Activated T-helper 17 cell treated with anti-CD3 and anti-CD28 coated beads, Interleukin-2, amount 50 U/mL, for 72 hours (primary cell): ENCODE data around the gene BCL7A. TPM values are rescaled to one million over a fixed set of nuclear protein-coding genes. Genes with fewer than 3 reads are reported as not detected.
A peak's percentile ranks its signal among the peaks of the same experiment; 100 is the strongest.

Experiments
- ATAC-seq: fragments of 150-1000 bp; cut with Tn5 transposase; replicated peaks from 2 replicates; pipeline ENCODE4 v1.10.0; 2021; ENCODE audit warnings: mild to moderate bottlenecking, moderate library complexity
- H3K27ac Mint-ChIP-seq: one replicate; pipeline ENCODE4 v1.8.0; 2022; ENCODE audit warnings: mixed read lengths
- H3K27me3 Mint-ChIP-seq: one replicate; pipeline ENCODE4 v1.8.0; 2022; ENCODE audit warnings: mixed read lengths
- H3K36me3 Mint-ChIP-seq: one replicate; pipeline ENCODE4 v1.8.0; 2022; ENCODE audit warnings: low read depth, mild to moderate bottlenecking, mixed read lengths
- H3K4me1 Mint-ChIP-seq: one replicate; pipeline ENCODE4 v1.8.0; 2022; ENCODE audit warnings: mixed read lengths
- H3K4me3 Mint-ChIP-seq: one replicate; pipeline ENCODE4 v1.8.0; 2022; ENCODE audit warnings: mild to moderate bottlenecking, mixed read lengths
- H3K9me3 Mint-ChIP-seq: one replicate; pipeline ENCODE4 v1.8.0; 2022; ENCODE audit warnings: mixed read lengths
- total RNA-seq, 2 donors: library from RNA; stranded (reverse); gene quantifications; one replicate each; pipeline ENCODE4 v1.2.3, GENCODE V29; 2022

The BCL7A gene
- total RNA-seq, 2 donors from 2014 or later, result 0.82 to 1.1 TPM

GRCh38 chr12:122013136-122013535 is 8.5 kb upstream of the BCL7A start:
- H3K9me3 Mint-ChIP-seq, result no peaks in the 10 kb centered on the region
- H3K27me3 Mint-ChIP-seq, result no peaks in the 10 kb centered on the region
- no peaks in the 10 kb centered on the region for H3K36me3 Mint-ChIP-seq
- H3K27ac Mint-ChIP-seq, result no peak overlapping the region
- no peak overlapping the region for H3K4me3 Mint-ChIP-seq
- H3K4me1 Mint-ChIP-seq, result no peaks in the 10 kb centered on the region
- ATAC-seq, result peak; percentile 66

GRCh38 chr12:122013791-122014590 is 7.7 kb upstream of the BCL7A start:
- Mint-ChIP-seq H3K27ac (no peak overlapping the region), H3K27me3 (peaks cover 1% of the 10 kb centered on the region), H3K9me3 (no peaks in the 10 kb centered on the region), H3K36me3 (no peaks in the 10 kb centered on the region), H3K4me1 (no peaks in the 10 kb centered on the region), H3K4me3 (no peak overlapping the region)
- peak; percentile 29 for ATAC-seq

DNA sequence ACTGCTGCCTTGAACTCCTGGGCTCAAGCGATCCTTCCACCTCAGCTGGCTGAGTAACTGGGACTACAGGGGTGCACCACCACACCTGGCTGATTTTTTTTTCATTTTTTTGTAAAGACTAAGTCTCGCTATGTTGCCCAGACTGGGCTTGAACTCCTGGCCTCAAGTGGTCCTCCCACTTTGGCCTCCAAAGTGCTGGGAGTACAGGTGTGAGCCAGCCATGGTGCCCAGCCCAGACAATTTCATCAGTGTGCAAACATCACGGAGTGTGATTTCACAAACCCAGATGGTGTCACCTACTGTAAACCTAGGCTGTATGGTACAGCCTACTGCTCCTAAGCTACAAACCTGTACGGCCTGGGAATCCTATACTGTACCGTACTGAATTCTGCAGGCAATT is 6.9 kb upstream of the BCL7A start:
- H3K27ac Mint-ChIP-seq, result no peak overlapping the region
- H3K9me3 Mint-ChIP-seq, result no peaks in the 10 kb centered on the region
- H3K36me3 Mint-ChIP-seq, result no peaks in the 10 kb centered on the region
- no peaks in the 10 kb centered on the region for H3K4me1 Mint-ChIP-seq
- no peak for ATAC-seq
- H3K27me3 Mint-ChIP-seq, result peaks cover 3% of the 10 kb centered on the region
- H3K4me3 Mint-ChIP-seq, result no peak overlapping the region

- H3K4me1 Mint-ChIP-seq, result no peaks in the 10 kb centered on the region
- no peaks in the 10 kb centered on the region for H3K36me3 Mint-ChIP-seq
- ATAC-seq, result no peak
- no peak overlapping the region for H3K27ac Mint-ChIP-seq
- H3K9me3 Mint-ChIP-seq, result no peaks in the 10 kb centered on the region
- no peak overlapping the region for H3K4me3 Mint-ChIP-seq
- peaks cover 7% of the 10 kb centered on the region for H3K27me3 Mint-ChIP-seq
Observed at GRCh38 chr12:122018457-122018856, 3.2 kb upstream of the BCL7A start.

DNA sequence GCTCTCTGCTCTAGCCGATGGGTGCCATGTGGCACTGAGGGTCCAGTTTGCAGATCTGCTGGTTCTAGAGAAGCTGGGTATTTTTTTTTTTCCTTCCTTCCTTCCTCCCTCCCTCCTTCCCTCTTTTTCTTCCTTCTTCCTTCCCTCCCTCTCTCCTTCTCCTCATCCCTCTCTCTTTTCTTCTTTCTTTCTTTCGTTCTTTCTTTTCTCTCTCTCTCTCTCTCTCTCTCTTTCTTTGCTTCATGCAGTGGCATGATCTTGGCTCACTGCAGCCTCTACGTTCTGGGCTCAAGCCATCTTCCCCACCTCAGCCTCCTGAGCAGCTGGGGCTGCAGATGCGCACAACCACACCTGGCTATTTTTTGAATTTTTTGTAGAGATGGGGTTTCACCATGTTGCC is 2.7 kb upstream of the BCL7A start:
- Mint-ChIP-seq H3K9me3 (no peaks in the 10 kb centered on the region), H3K27me3 (peaks cover 7% of the 10 kb centered on the region), H3K36me3 (no peaks in the 10 kb centered on the region), H3K27ac (no peak overlapping the region), H3K4me3 (no peak overlapping the region), H3K4me1 (no peaks in the 10 kb centered on the region)
- no peak for ATAC-seq

GRCh38 chr12:122020795-122021192 is 890 bp upstream of the BCL7A start:
- no peaks in the 10 kb centered on the region for H3K4me1 Mint-ChIP-seq
- H3K27ac Mint-ChIP-seq, result no peak overlapping the region
- peaks cover 7% of the 10 kb centered on the region for H3K27me3 Mint-ChIP-seq

GRCh38 chr12:122021193-122021821 is 377 bp upstream of the BCL7A start:
- no peak for ATAC-seq
- Mint-ChIP-seq H3K9me3 (no peaks in the 10 kb centered on the region), H3K4me3 (peak overlapping the region; percentile 73), H3K4me1 (no peaks in the 10 kb centered on the region), H3K36me3 (no peaks in the 10 kb centered on the region), H3K27ac (no peak overlapping the region), H3K27me3 (peaks cover 7% of the 10 kb centered on the region)

More at GRCh38 chr12:122020795-122021192, 890 bp upstream of the BCL7A start:
- no peaks in the 10 kb centered on the region for H3K36me3 Mint-ChIP-seq
- peak overlapping the region; percentile 73 for H3K4me3 Mint-ChIP-seq
- ATAC-seq, result no peak
- H3K9me3 Mint-ChIP-seq, result no peaks in the 10 kb centered on the region

DNA sequence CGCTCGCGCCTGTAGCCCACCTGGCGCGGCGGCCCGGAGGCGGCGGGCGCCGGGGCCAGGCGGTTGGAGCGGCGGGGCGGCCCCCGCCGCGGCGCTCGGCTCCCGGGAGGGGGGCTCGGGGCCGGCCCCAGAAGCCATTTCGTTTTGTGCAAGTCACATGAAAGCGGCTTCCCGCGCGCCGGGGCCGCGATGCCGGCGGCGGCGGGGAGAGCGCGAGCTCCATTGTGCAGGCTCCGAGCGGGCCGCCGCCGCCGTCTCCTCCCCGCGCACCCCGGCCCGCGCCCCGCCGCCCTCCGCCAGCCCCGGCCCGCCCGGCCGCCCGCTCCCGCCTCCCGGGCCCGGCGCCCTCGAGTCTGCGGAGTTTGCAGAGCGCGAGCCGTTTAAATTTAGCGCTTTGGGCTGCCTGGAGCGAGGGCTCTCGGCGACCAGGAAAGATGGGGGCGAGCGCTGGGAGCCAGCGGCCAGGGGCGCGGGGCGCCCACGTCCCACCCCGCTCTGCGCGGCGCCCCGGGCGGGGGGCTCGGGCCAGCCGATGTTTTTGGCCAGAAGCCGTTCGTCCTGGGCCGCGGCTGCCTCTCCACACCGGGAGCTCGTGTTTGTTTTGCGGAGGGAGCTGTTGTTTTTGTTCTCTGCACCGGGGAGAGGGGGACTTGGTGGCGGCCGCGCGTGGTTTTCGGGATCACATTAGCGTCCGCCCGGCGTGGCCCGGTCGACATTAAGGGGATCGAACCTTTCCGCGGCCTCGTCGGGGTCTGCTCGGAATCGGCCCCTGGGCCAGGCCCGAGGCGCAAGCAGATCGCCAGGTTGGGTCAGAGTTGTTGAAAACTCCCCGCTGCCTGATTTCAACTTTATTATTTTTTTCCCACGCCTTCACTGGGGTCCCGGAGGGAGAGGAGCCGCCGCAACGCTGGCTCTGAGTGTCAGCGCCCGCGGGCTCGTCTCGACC is 982 bp downstream of the BCL7A start:
- no peaks in the 10 kb centered on the region for H3K36me3 Mint-ChIP-seq
- no peaks in the 10 kb centered on the region for H3K9me3 Mint-ChIP-seq
- peaks cover 7% of the 10 kb centered on the region for H3K27me3 Mint-ChIP-seq
- H3K4me1 Mint-ChIP-seq, result no peaks in the 10 kb centered on the region
- peak overlapping the region; percentile 64 for H3K4me3 Mint-ChIP-seq
- no peak overlapping the region for H3K27ac Mint-ChIP-seq
- peak; percentile 44 for ATAC-seq

DNA sequence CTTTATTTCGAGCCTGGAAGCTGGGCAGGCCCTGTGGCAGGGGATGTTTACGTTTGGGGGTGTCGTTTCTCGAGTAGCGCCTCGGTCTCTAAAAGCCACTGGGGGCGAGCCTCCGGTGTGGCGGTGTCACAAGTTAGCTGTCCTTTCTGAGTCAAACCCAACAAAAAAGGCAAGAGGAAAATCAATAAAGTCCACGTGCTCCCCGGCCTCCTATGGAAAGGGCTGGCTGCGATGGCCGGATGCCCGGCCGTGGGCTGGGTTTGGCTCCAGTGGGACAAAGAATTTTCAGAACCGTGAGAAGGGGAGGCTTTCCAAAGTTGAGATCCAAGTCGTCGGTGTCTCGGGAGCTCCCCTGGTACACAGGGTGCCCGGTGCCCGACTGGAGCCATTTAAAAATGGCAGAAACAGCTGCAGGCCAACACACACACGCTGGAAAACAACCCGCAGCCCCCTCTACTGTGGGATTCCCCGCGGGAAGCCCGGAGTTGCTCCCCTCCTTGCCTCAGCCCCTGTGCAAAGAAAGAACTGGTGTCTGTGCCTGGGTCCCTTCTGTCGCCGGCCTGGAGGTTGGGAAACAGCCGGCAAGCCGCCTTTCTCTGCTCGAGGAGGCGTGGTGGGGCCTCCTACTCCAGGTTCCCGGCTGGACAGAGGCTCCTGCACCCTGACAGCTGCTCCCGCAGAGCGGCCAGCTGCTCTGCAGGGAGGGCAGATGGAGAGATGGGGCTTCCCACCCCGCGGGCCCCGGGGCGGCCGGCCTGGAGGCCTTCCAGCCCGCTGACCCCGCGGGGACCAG is 1.9 kb downstream of the BCL7A start:
- no peaks in the 10 kb centered on the region for H3K9me3 Mint-ChIP-seq
- H3K27ac Mint-ChIP-seq, result no peak overlapping the region
- peaks cover 1% of the 10 kb centered on the region for H3K4me1 Mint-ChIP-seq
- no peaks in the 10 kb centered on the region for H3K36me3 Mint-ChIP-seq
- ATAC-seq, result no peak
- H3K27me3 Mint-ChIP-seq, result peaks cover 8% of the 10 kb centered on the region
- peak overlapping the region; percentile 64 for H3K4me3 Mint-ChIP-seq

DNA sequence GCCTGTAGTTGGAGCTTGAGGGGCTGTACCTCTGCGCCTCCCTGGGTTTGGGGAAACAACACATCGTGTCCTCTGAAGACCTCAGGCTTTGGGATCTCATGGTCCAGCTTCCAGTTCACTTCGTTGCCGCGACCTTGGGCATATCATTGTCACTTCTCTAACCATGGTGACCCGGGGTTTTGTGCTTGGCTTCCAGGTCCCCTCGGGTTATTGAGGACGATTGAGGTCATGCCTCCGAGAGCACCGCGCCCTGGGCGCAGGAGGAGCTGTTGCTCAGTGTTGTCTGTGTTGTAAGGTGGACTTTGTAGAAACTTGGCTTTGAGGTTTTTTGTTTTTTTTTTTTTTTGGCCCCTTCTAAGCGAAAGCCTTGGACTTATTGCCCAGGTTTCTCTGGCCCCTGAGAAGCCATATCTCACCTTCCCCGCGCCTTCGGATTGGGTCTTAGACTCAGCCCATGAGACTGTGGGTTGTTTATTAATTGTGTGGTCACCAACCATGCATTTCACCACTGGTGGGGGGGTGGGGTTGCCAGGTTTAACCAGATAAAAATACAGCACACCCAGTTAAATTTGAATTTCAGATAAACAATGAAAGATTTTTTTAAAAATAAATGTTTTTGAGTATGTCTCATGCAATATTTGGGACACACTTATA is 2.6 kb downstream of the BCL7A start:
- Mint-ChIP-seq H3K4me3 (no peak overlapping the region), H3K36me3 (no peaks in the 10 kb centered on the region), H3K27ac (no peak overlapping the region), H3K4me1 (peaks cover 6% of the 10 kb centered on the region), H3K27me3 (peaks cover 7% of the 10 kb centered on the region), H3K9me3 (no peaks in the 10 kb centered on the region)
- no peak for ATAC-seq

DNA sequence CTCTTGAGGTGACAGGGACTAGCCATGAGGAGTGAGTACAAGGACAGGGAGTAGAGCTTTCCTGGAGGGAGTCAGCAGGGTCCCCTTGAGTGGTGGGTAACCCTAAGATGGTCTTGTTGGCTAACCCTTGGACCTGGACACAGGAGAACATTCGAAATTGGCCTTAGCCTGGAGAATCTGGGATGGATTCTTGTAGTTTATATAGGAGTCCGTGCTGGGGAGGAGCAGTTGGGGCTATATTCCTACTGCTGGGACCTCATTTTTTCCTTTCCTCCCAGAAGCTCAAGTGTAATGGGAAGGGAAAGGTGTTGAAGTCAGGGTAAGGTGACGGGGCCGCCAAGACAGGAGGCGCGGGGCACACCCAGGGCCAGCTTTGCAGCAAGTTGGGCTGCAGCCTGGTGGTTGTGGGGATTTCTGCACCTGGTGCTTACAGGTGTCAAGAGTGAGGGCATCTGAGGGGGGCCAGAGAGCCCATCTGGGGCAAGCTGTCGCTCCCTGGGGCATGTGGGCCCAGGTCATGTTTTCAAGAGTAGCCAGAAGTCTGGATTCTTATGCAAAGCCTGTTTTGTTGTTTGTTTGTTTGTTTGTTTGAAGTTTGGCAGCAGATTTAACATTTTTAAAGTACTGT is 5.1 kb downstream of the BCL7A start:
- Mint-ChIP-seq H3K4me3 (no peak overlapping the region), H3K36me3 (no peaks in the 10 kb centered on the region), H3K27ac (no peak overlapping the region), H3K27me3 (peaks cover 3% of the 10 kb centered on the region), H3K4me1 (peaks cover 6% of the 10 kb centered on the region), H3K9me3 (no peaks in the 10 kb centered on the region)
- ATAC-seq, result no peak

GRCh38 chr12:122028165-122028904 is 6.7 kb downstream of the BCL7A start:
- no peak for ATAC-seq
- Mint-ChIP-seq H3K4me1 (peaks cover 6% of the 10 kb centered on the region), H3K27me3 (peaks cover 3% of the 10 kb centered on the region), H3K4me3 (no peak overlapping the region), H3K36me3 (no peaks in the 10 kb centered on the region), H3K9me3 (no peaks in the 10 kb centered on the region), H3K27ac (peak overlapping the region; percentile 25)
